Measurements from ENCODE around the gene ITGA11.

ITGA11 gene

DNA sequence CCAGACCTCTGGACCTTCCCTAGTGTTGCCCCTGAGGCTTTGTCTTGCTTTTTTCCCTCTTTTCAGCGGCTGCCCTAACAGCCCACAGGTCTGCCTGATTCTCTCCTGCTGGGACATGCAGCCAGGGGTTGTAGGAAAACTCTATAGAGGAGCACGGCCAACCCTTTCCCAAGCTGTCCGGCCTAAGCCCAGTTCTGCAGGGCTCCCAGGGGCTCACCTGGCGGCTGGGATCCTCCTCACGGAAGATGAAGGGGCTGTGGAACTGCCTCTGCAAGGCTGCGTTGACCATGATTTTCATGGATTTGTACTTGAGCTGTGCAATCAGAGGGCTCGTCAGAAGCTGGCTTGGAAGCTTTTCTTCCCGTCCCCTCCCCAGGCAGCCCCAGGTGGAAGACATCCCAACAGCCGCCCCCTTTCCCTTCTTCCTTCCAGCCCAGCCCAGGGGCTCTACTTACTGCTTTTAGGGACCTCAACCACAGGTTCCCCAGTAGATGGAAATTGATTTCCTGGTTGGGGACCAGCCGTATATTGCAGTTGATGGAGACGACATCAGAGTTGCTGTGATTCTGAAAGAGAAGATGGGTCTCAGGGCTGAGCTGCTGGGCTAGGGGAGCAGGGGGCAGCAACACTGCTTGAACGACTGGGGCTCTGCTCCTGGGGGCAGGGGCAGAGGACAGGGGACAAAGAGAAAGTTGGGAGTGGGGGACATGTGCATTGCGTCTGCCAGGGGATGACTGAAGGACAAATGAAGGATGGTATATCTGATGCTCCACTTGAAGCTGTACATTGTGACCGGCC is 124.6 kb downstream of the ITGA11 start:
- no peak for DNase-seq

DNA sequence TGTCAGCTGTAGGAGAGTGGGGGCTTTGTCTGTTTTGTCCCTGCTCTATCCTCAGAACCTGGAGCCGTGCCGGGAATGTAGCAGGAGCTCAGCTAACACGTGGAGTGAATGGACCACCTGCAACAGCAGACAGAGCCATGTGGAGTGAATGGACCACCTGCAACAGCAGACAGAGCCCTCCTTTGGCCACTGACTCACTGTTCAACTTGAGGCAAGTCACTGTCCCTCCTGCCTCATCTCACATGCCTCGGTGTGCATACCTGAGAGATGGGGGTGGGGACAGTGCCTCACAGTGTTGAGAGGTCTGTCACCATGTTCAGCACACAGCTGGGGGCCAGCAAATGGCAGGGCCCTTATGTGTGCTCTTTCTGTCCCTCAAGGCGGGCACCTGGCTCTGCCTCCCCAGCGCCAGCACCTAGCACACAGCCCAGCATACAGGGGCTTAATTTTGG is 126.5 kb downstream of the ITGA11 start:
- DNase-seq, result no peak

DNA sequence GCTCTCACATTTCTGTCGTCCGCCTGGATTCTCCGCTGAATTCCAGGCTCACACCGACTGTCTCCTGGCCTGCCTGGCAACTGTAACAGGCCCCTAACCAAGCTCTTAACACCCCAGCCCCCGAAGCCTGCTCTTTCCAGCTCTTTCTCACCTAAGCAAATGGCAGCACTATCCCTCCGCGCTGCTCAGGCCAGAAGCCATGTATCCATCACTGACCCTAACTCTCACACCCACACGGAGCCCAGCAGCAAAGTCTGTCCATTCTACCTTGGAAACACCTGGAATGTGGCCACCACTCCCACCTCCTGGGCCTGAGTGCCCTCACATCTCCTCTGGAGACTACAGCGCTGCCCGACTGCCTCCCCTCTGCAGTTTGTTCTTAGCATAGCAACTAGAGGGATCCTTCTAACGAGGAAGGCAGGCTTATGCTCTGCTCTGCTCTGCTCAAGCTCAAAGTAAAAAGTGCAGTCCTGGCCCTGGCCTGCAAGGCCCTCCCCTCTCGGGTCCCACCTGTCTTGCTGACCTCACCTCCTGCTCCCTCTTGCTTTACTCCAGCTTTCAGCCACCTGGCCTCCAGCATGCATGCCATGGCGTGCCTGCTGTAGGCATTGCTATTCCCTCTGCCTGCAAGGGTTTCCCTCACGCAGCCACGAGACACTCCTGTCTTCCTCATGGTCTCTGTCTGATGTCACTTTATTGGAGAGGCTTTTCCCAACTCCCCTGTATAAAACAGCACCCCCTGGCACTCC is 127.2 kb downstream of the ITGA11 start:
- DNase-seq, result no peak

DNA sequence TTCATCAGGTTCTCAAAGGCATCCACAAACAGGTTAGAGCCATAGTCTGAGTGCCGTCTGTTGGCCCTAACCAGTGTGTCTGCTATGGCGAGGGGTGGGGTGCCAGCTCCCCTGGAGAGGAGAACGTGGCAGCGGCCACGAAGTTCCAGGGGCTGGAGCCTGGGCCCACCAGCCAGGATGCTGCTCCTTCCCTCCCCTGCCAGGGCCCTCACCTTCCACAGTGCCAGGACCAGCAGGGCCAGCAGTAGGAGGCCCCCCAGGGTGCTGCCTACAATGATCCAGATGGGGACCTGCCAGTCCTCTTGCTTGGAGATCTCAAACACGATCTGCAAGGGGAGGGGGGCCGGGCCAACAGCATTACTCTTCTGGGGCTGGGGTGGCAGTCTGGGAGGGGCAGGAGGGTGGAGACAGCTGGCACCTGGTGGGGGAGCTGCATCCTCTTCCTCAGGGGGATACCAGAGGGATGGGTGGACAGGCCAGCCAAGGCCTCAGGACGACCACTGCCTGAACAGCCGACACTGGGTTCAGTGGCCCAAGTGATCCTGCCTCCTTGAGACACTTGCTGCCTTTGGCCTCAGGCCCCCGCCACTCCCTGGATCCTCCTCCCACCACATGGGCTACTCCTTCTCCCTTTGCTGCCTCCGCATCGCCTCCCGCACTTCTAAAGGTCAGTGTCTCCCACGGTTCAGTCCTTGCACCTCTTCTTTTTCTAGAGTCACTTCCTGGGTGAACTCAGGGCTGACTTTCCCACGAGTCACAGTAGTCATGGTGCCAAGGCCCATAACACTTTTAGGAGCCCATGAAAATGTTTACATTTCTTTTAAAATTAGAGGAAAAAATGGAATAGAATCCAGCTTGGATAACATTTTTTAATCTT is 128.2 kb downstream of the ITGA11 start:
- DNase-seq, result no peak

DNA sequence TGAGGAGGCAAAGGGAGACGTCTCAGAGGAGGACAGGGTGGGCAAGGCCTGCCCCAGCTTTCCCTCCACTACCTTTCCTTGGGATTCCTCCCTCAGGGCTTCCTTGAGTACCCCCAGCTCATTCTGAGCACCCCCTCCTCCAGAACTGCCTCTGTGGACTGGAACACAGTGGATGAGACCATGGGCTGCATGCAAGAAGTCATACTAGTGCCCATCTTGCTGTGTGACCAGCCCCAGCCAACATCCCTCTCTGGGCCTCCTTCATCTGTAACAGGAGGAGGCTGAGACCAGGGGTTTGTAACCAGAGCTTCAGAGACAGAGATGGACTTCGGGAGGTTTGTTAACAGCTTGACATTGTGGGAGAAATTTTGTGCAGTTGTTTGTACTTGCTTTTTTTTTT is 128.8 kb downstream of the ITGA11 start:
- no peak for DNase-seq

DNA sequence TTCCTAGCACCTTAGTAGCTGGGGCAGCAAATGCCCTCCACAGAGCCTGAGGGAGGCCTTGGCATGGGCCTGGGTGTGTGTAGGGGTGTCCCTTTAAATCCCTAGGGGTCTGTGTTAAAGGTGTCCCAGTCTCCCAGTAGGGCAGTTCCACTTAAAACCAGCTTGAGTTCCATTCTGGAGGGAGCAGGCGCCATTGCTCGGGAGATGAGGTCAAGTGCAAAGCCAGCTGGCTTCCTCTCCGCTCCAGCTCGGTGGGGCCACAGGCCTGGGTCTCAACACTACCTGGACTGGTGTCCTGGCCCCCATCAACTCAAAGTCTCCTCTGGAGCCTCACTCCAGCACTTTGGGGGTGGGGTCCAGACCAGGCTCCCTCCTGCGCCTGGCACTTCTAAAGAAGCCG is 129.2 kb downstream of the ITGA11 start:
- no peak for DNase-seq

DNA sequence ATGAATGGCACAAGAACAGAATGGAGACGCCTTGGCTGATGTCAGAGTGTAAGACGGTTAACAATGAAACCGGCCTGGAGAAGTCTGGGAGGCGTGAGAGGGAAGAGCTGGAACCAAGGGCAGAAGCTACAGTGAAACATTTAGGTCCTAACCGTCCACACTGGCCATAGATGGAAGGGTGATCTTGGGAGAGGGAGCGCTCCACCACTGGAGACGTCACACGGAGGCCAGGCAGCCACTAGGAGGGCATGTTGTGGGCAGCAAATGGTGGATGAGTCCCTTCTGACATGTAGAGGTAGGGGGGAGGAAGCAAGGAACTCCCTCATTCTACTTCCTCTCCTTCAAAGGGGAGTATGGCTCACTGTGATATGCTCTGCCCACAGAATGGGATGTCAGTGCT is 130.7 kb downstream of the ITGA11 start:
- no peak for DNase-seq

DNA sequence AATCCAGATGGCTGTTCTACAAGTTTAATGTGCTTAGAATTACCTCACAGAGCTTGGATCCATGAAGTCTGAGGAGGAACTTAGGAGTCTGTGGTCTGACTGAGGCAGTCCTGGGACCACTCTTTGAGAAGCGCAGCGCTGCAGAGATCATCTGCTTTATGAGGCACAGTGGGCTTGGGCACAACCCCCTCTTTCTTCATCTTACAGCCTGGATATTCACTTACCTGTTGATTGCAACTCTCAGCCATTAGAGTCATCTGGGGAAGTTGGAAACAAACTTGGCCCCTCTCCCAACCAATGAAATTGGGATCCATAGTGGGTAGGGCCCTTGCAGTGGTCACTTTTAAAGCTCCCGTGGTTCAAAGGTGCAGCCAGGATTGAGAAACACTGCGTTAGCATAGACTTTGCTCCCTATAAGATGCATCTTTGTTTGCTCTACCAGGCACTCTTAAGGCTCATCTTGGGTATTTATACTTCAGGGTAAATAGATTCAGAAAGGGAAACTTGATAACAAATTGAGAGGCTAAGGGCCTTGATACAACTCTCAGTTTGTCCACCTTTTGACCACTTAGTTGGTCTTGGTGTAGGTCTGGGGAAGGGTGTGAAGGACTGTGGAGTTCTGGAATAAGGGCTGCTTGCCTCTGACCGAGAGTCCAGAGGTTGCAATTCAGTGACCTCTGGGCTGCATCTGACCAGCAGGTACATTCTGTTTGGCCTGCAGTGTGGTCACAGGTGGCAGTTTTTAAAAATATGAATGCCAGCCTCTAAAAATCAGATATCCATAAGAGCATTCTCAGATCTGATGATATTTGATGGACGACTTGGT is 131.6 kb downstream of the ITGA11 start:
- no peak for DNase-seq

DNA sequence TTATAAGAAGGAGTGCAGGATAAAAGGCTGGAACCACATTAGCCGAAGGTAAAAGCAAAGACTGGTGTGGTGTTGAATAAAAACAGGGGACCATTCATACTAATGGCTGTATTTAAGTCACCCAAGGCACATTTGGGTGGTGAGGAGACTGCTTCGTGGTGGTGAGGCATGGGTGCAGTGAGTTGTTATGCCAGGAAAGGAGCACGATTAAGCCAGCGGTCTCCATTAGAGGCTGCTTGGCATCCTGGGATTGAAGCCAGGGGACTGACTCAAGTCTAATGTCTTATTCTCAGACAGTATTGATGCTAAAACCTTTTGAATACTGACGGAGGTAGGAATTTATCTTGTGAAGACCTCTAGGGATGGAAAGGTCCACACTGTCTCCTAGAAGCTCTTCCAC is 132.5 kb downstream of the ITGA11 start:
- no peak for DNase-seq

DNA sequence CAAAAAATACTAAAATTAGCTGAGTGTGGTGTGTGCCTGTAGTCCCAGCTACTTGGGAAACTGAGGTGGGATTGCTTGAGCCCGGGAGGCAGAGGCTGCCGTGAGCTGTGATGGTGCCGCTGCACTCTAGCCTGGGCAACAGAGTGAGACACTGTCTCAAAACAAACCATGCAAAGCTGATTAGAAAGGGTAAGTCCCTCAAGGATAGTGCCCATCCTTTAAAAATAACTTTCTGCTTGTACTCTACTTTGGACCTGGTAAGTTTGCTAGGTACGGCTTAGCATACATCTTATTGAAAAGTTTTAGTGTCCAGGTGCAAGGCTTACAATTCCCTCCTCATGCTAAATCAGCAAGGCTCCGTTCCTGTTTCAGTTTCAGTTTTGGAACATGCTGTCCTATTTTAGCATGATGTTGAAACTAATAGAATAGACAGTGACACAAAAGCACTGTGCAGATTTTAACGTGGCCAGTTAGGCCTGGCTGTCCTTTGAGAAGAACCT is 133.0 kb downstream of the ITGA11 start:
- no peak for DNase-seq

DNA sequence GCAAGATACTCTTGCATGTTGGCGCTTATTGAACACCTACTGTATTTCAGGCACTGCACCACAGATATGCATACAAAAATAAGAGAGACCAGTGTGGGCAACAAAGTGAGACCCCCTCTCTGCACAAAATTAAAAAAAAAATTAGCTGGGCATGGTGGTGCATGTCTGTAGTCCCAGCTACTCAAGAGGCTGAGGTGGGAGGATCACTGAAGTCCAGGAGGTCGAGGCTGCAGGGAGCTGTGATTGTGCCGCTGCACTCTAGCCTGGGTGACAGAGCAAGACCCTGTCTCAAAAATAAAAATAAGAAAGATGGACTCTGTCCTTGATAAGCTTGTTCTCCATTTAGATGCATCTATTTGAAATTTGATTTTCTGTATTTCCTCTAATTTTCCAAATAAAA is 133.6 kb downstream of the ITGA11 start:
- DNase-seq, result no peak

DNA sequence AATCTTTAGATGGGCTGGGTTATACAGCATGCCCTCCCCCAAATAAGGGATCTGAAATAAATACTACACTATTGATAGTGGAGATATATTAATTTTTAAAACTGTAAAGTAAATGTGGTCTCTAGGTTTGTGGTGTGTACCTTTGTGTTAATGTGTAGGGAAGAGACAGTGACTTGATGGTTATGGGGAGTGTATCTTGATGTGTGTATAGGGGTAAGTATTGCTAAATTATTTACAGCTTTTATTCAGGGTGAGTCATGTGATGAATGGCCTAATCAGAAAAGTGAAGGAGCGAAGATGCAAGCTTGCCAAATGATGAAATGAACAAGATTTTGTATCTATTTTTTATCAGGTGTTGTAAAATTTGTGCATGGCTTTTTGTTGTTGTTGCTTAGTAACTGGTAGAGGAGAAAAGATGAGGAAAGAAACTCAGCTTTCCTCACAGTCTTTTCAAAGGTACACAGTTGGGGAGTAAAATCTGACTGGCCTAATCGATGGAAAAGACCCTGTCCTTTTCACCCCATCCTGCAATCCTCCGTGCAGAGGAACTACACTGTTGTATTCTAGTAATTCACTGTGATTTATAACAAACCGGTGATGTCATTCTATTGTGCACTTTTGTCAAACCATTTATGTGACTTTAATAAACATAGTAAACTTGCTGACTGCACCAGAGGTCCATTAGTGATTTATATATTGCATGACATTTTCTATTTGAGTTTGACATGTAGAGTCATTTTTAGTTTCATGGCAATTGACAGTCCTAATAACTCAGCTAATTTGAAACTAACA is 136.8 kb downstream of the ITGA11 start:
- no peak for DNase-seq

DNA sequence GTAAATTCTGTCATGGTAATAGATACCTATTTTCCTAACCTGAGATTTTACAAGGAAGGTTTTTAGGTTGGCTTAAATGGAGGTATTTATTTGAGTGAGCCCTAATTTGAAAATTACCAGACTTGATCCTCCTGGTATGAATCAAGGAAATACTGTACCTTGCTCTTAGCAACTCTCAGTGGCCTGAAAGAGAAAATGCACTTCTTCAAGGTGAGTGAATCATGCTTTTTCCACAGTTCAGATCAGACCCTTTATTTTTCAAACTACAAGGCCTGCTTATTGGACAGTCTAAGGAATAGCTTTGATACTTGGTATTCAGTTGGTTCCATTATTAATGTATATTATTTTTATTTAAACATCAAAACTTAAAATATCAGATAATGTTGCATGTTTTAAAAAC is 139.0 kb downstream of the ITGA11 start:
- DNase-seq, result no peak

DNA sequence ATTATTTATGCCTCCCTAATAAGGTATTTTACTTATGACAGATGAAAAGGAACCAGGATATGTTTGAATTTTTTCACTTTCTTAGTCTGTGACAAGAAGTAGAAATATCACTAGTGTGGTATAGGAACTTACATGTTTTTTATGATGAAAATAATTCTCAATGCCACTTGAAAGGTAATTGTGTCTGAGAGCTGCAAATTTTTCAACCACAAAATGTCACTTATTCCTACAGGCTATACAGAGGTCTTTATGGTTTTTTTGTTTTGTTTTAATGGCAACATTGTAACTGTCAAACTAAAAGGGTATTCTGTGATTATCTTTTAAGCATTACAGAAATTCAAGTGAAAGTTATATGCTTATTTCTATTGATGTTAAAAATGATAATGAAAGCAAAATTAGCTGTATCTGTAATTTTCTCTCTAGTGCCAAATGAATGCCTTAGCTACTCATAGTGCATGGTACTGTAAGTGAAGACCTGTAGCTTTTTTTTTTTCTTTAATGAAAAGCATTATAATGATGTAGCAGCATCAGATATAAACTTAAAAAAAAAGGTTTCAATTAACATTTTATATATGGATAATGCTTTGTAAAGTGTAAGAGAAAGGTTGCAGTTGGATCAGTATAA is 139.7 kb downstream of the ITGA11 start:
- DNase-seq, result no peak

DNA sequence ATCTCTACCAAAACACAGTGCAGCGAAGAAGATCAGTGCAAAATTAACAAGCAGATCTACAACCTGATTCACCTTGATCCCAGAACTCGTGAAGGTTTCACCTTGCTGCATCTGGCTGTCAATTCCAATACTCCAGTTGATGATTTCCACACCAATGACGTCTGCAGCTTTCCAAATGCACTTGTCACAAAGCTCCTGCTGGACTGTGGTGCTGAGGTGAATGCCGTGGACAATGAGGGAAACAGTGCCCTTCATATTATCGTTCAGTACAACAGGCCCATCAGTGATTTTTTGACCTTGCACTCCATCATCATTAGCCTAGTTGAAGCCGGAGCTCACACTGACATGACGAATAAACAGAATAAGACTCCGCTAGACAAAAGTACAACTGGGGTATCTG is 141.2 kb downstream of the ITGA11 start:
- DNase-seq, result no peak

DNA sequence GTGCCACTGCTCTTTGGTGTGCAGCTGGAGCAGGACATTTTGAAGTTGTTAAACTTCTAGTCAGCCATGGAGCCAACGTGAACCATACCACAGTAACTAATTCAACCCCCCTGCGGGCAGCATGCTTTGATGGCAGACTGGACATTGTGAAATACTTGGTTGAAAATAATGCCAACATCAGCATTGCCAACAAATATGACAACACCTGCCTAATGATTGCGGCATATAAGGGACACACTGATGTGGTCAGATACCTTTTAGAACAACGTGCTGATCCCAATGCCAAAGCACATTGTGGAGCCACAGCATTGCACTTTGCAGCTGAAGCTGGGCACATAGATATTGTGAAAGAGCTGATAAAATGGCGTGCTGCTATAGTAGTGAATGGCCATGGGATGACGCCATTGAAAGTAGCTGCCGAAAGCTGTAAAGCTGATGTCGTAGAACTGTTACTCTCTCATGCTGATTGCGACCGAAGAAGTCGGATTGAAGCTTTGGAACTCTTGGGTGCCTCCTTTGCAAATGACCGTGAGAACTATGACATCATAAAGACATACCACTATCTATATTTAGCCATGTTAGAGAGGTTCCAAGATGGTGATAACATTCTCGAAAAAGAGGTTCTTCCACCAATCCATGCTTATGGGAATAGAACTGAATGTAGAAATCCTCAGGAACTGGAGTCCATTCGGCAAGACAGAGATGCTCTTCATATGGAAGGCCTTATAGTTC is 142.2 kb downstream of the ITGA11 start:
- no peak for DNase-seq

DNA sequence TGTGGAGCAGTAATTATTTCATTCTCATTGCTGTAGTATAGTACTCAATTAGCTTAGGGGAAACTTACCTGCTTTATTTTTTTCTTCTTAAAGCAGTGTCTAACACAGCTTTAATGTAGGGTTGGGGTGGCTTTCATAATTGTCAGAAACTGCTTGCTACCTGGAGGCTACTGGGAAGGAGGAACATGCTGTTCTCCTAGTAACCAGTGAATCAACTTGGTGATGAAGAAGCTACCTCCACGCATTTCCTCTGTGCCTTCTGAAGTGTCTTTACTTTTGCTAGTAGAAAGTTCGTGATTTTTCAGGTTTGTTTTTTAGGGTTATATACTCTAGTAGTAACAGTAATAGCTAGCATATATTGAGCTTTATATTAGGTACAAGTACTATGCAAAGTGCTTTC is 142.9 kb downstream of the ITGA11 start:
- no peak for DNase-seq

DNA sequence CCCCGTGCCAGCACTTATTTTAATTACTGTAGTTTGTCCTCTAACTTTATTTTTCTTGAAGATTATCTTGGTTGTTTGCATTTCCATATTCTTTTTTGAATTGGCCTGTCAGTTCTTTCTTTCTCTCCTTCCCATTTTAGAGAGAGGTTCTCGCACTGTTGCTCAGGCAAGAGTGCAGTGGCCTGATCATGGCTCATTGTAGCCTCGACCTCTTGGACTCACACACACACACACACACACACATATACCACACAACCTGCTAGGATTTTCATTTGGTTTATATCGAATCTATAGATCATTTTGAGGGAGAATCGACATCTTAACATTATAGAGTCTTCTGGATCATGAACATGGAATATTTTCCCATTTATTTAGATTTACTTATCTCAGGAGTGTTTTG is 145.7 kb downstream of the ITGA11 start:
- no peak for DNase-seq

DNA sequence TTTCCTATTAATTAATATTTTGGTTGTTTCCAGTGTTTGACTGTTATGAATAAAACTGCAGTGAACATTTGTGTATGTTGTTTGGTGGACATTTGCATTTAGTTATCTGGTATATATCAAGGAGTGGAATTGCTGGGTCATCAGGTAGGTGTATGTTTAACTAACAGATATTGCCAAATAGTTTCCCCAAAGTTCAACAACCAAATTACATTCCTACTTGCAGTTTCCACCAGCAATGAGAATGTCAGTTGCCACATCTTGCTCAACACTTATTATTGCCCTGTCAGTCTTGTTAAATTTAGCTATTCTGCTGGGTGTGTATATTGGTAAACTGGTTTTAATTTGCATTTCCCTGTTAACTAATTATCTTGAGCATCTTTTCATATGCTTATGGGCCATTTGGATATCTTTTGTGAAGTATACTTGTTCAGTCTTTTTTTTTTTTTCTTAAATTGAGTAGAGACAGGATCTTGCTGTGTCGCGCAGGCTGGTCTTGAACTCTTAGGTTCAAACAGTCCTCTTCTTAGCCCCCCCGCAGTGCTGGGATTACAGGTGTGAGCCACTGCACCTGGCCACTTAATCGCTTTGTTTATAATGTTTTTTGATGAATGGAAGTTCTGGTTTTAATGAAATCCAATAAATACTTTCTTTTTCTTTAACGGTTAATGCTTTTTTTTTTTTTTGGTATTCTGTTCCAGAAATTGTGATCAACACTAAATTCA is 146.5 kb downstream of the ITGA11 start:
- no peak for DNase-seq

All from stimulated activated naive CD4-positive, alpha-beta T cell treated with Interleukin-2 at 50 U/mL for 16 hours (primary cell).